HG02759 (cell line): Measurements from ENCODE around the gene MAPK11.
A peak's percentile ranks its signal among the peaks of the same experiment; 100 is the strongest.

Experiments used
- ATAC-seq: cut with Tn5 transposase; IDR thresholded peaks from one replicate; pipeline ENCODE4 v1.9.1; 2021; ENCODE audit warnings: mild to moderate bottlenecking, moderate library complexity; ENCODE audit not compliant: unreplicated experiment

Gene MAPK11

GRCh38 chr22:50250555-50251476, 19.4 kb downstream of the MAPK11 start, which contains the start of gene HDAC10:
TSS of gene HDAC10 (minus strand) at chr22:50251265. CDS start at chr22:50251032, 233 bp downstream.
- ATAC-seq: peak; percentile 67

- no peak for ATAC-seq
Observed at GRCh38 chr22:50250249-50250554, 20.0 kb downstream of the MAPK11 start.

- no peak for ATAC-seq
Observed at GRCh38 chr22:50249341-50250248, 20.6 kb downstream of the MAPK11 start.

- ATAC-seq: no peak
Observed at GRCh38 chr22:50248196-50249081, 21.7 kb downstream of the MAPK11 start.

GRCh38 chr22:50247748-50248147, 22.4 kb downstream of the MAPK11 start:
- no peak for ATAC-seq

- ATAC-seq: no peak
Observed at GRCh38 chr22:50246242-50247175, 23.7 kb downstream of the MAPK11 start.

GRCh38 chr22:50245214-50246072, 24.7 kb downstream of the MAPK11 start:
- ATAC-seq: no peak

- ATAC-seq: peak; percentile 82
Observed at GRCh38 chr22:50244420-50245213, 25.6 kb downstream of the MAPK11 start, which contains the start of gene TUBGCP6. TSS of gene TUBGCP6 (minus strand) at chr22:50245023. CDS start at chr22:50244459, 564 bp downstream.

GRCh38 chr22:50243685-50244419, 26.3 kb downstream of the MAPK11 start:
- ATAC-seq: no peak

- ATAC-seq: no peak
Observed at GRCh38 chr22:50242406-50242949, 27.7 kb downstream of the MAPK11 start.

GRCh38 chr22:50238755-50239154, 31.4 kb downstream of the MAPK11 start:
- no peak for ATAC-seq

GRCh38 chr22:50236731-50237409, 33.3 kb downstream of the MAPK11 start:
- no peak for ATAC-seq

- no peak for ATAC-seq
Observed at GRCh38 chr22:50233223-50233622, 37.0 kb downstream of the MAPK11 start.

- no peak for ATAC-seq
Observed at GRCh38 chr22:50232481-50233151, 37.6 kb downstream of the MAPK11 start.

GRCh38 chr22:50229370-50229769, 40.8 kb downstream of the MAPK11 start:
- ATAC-seq: no peak

- no peak for ATAC-seq
Observed at GRCh38 chr22:50228366-50228765, 41.8 kb downstream of the MAPK11 start.
